Fibroblast of skin of left quadriceps (primary cell): Measurements from ENCODE around the gene VSX2.

Source experiments
- DNase-seq, 2 experiments: peaks; one replicate each; pipeline ENCODE4 v3.0.0-alpha.2; 2013; ENCODE audit warnings: low read depth in 2 of 2

Gene VSX2

DNA sequence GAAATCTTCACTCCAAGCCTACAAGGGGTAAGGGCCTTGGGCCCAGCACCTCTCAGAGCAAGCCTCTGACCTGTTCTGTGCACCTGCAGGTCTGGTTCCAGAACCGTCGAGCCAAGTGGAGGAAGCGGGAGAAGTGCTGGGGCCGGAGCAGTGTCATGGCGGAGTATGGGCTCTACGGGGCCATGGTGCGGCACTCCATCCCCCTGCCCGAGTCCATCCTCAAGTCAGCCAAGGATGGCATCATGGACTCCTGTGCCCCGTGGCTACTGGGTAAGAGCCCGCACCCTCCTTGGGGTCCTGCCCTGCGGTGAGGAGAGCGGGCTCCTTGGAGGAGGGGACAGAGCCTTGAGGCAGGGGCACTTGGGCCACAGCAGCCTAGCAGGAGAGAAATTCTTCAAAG, 20.3 kb downstream of the VSX2 start:
- no peak for DNase-seq

DNA sequence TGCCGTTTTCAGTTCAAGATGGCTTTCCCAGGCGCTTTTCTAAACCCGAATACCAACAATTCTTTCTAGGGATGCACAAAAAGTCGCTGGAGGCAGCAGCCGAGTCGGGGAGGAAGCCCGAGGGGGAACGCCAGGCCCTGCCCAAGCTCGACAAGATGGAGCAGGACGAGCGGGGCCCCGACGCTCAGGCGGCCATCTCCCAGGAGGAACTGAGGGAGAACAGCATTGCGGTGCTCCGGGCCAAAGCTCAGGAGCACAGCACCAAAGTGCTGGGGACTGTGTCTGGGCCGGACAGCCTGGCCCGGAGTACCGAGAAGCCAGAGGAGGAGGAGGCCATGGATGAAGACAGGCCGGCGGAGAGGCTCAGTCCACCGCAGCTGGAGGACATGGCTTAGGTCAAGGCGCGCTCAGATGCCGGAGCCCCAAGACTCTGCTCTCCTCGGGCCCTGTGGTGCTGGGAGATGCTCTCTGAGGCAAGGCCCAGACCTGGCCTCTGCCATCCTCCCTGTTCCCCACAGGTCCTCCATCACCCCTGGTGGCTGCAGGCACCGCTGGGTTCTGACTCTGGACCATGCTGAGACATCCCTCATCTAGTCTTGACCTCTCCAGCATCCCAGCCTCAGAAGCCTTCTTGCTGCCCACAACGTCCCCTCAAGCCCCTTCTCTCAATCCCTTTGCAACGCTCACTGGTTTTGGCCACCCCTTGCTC, 21.4 kb downstream of the VSX2 start:
- no peak for DNase-seq

DNA sequence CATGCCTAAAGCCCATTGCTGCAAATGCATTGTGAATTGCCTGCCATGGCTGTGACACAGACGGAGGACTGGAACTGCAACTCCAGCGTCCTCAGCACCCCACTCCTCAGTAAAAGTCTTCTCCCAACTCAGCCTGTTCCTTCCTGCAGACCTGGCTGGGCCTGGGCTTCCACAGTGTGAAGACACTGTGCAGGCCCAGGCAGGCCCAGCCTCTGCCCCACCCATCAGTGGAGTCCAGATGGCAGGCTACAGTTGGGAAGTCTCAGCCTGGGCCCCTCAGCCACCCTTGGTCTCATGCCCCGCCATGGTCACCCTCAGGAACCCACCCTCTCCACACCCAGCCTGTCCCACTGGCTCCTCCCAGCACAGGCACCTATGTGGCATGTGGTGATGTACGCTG, 22.0 kb downstream of the VSX2 start:
- no peak for DNase-seq

DNA sequence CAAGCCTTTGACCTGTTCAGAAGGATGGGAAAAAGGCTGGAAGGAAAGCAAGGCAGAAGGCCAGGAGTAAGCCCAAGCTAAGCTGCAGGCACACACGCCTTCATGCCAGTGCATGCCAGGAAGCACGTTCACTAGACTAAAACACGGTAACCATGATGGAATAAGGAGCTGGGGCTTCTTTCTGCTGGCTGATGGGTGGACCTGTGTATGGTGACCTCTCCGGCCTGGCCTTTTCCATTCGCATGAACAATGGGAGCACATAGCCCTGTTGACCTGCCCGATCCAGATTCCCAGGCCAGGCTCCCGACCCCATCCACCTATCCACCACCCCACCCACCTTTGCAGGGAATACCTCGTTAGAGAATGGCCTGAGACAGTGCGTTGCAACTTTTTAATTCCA, 22.8 kb downstream of the VSX2 start:
- DNase-seq = no peak

DNA sequence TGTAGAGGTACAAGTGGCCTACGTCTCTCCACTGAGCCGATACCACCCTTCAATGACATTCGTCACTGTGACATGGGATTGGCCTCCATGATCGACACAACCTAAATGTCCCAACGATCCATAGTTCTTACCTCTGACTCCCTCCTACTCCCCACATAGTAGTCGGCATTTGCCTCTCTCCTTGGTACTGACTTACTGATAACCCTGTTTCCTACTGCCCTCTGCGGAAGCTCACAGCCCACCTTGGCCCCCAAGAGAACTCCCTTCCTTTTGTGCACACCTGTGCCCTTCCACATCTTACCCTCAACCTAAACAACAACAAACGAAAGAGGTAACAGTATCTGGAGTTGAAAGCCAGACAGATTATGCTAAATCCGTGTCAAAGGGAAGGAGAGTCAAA, 23.9 kb downstream of the VSX2 start:
- no peak for DNase-seq

DNA sequence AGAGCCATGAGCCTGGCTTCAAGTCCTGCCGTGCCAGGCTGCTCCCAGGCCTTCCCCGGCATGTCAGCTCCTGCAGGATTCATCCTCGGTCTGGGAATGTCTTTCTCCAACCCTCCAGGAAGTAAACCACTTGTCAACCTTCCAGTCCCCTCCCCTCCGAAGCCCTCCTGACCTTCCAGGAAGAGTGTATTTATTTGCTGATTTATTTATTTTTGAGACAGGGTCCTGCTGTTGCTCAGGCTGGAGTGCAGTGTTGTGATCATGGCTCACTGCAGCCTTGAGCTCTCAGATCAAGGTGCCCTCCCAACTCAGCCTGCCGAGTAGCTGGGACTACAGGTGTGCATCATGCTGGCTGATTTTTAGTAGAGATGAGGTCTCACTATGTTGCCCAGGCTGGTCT, 24.7 kb downstream of the VSX2 start:
- no peak for DNase-seq

DNA sequence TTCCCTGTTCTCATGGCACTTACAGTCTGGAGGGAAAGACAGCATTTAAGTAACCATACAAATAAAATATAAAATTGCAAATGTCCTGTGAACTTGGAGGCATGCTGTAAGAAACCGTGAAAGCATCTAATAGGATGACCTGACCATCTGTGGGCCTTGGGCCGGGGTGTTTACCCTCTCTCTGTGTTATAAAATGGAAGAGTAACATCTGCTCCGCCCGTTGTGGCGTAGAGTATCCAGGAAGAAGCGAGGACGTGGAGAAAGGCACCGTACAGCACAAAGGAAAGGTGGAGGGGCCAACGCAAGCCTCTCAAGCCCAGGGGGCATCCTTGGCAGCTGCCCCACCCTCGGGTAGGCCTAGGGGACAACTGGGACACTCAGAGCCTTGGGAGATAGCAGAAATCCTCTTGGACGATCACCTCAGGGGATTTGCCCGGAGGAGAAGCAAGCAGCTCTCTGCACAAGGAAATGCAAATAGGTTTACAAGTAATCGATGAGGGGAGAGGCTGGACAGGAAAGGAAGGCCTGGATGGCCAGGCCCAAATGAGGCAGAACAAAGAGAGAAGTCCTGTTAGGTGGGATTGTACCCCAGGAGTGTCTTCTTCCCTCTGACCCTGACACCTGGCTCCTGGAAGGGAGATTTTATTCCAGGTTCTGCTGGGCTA, 26.2 kb downstream of the VSX2 start:
- DNase-seq = no peak

DNA sequence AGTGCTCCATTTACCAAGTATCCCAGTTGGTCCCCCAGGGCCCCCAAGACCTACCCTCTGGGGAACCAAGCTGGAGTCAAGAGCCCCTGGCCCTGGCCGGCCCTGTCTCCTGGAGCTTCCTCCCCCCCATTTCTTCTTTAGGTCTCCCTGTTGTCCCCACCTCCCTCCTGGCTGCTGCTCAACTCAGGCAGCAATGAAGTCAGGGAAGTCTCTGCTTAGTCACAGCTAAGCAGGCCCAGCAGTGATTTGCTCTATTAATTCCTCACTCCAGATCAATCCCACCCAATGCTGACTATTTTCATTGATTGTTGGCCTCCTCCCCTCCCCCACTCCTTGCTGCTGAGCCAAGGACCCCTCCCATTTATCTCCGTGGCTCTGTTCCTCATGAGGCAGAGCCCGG, 28.3 kb downstream of the VSX2 start:
- DNase-seq = no peak

DNA sequence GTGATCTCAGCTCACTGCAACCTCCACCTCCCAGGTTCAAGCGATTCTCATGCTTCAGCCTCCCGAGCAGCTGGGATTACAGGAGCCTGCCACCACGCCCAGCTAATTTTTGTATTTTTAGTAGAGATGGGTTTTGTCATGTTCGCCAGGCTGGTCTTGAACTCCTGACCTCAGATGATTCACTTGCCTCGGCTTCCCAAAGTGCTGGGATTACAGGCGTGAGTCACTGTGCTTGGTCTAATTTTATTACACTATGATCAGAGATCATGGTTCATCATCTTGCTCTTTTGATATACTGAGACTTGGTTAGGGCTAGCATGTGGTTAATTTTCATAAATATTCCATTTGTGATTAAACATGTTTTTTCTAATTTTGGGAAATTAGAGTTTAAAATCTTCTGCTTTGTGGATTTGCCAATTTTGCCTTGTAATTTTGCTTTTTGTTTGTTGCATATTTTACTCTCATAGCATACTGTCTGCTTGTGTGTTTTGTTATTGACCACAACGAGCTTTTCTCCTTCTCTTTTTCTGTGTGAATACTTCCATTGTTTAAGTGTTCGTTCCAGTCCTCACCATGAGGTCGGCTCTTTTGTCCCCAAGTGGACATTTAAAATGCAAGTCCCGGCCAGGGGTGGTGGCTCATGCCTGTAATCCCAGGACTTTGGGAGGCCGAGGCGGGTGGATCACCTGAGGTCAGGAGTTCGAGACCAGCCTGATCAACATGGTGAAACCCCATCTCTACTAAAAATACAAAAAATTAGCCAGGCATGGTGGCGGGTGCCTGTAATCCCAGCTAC, 31.3 kb downstream of the VSX2 start:
- DNase-seq = peak; percentile 26 to 32

DNA sequence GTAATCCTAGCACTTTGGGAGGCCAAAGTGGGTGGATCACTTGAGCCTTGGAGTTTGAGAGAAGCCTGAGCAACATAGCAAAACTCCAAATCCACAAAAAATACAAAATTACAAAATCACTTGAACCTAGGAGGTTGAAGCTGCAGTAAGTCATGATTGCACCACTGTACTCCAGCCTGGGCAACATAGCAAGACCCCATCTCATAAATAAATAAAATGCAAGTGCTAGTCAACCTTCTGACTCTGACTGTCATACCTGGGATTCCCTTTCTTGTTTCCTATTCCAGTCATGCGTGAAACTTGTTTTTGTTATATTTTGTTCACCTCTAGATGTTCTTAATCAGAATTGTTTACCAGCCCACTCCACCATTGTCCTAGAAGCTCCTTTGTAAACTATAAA, 32.1 kb downstream of the VSX2 start:
- no peak for DNase-seq

DNA sequence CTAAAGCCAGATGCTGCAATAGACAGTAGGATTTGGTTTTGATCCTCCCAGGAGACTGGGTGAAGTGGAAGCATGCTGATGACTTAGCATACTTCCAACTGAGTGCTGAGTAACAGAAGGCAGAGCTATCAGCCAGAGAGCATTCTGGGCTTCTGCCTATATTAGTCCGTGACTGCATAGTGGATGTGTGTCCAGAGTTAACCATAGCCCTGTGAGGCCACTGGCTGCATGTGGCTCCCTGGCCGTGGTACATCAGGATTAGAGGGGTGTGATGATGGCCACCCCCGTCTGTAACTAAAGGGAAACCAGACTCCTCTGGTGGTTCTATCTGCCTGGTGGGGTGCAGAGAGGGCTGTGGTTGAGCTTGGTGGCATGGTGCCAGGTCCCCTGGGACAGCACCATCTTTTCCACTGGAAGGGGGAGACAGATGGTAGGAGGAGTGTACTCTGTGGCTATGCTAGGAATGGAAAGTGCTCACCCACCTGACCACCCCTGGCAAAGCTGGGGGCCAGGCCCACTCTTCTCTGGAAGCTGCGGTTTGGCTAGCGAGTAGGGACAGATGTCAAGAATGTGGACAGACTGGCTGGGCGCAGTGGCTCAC, 36.1 kb downstream of the VSX2 start:
- peak; percentile 79 for DNase-seq

DNA sequence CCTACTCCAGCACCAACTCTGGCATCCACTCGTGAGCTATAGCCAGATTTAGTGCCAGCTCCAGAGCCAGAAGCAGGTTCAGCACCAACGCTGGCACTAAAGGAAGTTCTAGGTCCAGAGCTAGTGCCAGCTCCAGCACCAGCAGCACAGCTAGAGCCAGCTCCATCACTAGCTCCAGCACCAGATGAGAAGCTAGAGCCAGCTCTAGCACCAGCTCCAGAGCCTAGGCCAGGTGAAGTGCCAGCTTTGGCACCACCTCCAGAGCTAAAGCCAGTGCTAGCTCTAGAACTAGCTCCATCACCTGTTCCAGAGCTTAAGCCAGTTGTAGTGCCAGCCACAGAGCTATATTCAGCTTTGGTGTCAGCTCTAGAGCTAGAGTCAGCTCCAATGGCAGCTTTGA, 38.8 kb downstream of the VSX2 start:
- no peak for DNase-seq

DNA sequence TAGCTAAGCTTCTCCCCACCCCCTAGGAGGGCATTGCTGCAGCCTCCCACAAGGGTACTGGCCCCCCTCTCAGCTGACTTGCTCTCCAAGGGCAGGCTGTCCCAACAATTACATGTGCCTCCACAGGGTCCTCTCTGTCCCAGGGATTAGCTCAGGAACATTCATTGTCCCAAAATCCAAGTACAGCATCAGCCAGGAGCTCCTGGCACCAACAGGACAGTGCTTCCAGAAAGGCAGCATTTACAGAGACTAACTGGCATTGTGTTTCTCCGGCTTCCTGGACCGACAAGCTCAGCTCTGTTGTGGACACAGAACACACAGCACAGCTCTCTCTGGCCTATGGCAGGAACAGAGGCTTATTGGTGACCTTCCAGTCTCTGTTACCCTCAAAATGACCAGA, 41.8 kb downstream of the VSX2 start:
- DNase-seq = no peak

DNA sequence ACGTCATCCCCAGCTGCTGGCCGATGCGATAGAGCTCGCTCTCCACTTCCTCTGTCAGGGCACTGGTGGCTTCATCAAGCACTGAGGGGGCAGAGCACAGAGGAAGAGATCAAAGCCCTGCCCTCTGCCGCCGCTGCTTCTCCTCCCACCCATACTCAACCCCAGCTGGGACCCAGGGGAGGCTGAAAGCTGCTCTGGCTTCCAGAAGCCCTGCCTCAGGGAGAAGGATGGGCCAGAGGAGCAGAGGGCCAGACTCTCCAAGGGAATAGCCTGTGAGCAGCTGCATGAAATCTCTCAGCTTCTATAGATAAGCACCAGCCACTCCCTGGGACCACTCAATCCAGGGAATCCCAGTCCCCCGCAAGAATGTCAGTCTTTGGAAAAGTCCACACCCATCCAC, 47.5 kb downstream of the VSX2 start:
- DNase-seq = no peak

DNA sequence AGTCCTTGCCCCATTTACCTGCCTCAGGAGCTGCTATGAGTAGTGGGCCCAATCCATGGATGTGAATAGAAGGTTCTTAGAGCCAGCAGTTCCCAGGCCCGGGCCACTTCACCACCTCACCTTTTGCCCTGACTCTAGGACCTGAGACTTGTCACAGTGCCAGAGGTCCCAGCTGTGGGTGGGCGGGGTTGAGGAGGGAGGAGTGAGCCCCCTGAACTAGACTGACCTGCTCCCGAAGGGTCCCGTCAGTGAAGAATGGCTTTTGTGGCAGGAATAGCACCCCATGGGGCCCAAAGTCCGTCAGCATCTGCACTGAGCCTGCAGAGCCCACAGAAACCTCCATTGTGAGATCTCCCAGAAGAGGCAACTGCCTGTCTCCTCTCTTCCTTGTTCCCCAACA, 50.6 kb downstream of the VSX2 start:
- DNase-seq = no peak

DNA sequence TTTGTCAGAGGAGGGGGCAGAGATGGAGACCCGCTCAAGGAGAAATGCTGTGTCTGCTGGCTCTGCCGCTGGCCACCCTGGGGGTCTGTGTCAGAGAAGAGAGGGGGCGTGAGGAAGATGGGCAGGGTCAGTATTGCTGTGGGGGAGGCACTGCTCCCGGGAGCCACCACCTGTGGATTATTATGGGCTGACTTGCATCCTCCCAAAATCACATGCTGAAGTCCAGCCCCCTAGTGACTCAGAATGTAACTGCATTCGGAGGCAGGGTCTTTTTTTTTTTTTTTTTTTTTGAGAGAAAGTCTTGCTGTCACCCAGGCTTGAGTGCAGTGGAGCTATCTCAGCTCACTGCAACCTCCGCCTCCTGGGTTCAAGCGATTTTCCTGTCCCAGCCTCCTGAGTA, 51.2 kb downstream of the VSX2 start:
- no peak for DNase-seq

DNA sequence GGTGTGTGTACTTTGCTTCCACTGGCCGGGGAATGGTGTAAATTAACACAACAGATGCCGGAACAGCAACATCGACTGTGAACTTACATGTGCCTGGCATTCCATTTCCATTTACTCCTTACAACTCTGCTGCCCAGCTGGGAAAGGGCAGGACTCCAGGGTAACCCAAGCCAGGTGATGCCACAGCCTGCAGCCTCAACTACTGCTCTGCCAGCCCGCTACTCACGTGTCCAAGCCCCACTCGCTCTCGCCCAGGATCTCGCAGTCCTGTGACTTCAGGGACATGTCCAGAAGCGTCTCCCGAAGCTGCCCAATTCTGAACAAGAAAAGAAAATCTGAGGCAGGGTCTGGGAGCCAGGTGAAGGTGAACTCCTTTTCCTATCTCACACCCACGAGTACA, 52.8 kb downstream of the VSX2 start:
- no peak for DNase-seq

DNA sequence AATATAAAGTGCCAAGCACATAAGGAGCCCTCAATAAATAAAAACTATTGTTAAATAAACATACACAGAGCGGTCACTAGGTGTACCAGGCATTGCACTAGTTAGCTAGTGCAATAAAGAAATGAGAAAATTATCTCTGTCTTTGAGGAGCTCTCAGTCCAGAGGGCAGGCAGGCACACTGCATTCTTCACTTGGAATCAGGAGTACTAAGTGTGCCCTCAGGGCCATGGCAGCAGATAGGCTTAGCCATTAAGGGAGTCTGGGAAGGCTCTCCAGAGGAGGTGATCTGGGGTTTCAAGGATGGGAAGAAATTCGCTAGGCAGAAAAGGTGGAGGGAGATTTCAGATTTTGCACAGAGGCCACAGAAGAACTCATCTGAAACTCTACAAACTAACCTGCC, 54.4 kb downstream of the VSX2 start:
- no peak for DNase-seq

DNA sequence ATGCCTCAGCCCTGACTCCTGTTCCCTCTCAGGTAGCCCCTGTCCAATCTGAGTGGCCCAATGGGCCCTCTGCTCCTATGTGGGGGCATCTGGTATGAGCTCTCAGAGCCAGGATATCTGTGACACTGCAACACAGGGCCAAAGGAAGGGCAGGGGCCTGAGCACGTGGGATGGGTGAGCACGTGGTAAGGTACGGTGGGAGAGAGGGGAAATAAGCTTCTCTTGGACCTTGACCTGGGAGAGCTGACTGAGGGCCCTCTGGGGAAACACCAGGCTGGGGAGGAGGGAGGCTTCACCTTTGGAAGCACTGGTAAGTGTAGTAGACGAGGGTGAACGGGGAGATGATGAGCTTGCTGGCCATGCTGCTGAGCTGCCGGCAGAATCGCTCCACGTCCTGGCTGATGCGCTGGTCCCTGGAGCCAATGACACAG, 56.8 kb downstream of the VSX2 start:
- DNase-seq = no peak

DNA sequence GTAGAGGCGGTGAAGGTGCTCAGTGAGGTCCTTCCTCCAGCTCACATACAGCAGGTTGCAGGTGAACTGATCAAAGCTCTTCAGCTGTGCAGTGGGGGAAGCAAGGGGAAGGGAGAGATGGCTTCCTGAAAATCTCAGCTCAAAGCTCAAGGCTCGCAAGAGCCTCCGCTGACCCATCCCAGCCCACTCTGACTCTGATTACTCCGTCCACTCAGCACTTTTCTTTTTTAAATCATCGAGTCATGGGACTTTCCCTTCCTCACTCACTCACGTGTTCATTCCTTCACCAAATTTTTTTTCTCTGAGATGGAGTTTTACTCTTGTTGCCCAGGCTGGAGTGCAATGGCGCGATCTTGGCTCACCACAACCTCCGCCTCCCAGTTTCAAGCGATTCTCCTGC, 58.7 kb downstream of the VSX2 start:
- DNase-seq = no peak

DNA sequence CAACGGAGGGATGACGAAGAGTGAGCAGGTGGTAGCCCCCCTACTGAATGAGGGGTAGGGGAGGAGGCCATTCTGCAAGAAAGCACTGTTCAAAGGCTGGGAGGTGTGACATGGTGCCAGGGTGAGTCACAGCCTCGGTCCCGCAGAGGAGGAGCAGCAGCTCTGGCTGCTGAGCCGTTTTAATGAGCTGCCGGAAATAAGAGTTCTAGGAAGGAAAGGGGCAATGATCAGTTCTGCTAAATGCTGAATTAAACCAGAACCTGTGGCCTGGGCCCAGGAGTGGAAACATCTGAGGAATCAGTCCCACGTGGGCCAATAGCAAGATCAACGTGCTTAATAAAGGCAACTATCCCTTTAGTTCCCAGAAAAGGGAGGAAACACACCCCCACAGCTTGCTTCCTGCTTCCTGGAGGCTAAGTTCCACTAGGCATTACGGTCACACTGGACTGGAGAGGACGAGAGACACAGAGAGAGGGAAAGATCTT, 59.9 kb downstream of the VSX2 start:
- no peak for DNase-seq

DNA sequence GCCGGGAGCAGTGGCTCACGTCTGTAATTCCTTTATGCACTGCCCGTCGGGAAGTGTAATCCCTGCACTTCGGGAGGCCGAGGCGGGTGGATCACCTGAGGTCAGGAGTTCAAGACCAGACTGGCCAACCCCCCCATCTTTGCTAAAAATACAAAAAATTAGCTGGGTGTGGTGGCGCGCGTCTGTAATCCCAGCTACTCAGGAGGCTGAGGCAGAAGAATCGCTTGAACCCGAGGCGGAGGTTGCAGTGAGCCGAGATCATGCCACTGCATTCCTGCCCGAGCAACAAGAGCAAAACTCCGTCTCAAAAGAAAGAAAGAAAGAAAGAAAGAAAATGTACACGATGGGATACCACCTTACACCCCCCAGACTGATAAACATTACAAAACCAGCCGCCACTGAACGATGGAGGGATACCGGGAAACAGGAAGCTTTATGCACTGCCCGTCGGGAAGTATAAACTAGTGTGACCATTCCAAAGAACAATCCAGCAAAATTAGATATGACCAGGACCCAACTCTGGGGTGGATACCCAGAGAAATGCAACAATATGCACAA, 62.4 kb downstream of the VSX2 start:
- no peak for DNase-seq
